ENCODE data around the gene SLC51A.
"Not testable (repeated sequence)": the region's sequence is repeated elsewhere in the genome, so short reads cannot be mapped to it uniquely, and the experiment has no call there.

Gene SLC51A

GRCh38 chr3:196192524-196193051 lies 23.7 kb upstream of the SLC51A start:
- FAIRE-seq (no peak), DNase-seq (ENCODE audit: extremely low spot score, insufficient read length, low read depth) (no peak)

GRCh38 chr3:196193133-196193735 lies 23.1 kb upstream of the SLC51A start:
- no peak for DNase-seq (ENCODE audit: extremely low spot score, insufficient read length, low read depth)
- FAIRE-seq = no peak

DNA sequence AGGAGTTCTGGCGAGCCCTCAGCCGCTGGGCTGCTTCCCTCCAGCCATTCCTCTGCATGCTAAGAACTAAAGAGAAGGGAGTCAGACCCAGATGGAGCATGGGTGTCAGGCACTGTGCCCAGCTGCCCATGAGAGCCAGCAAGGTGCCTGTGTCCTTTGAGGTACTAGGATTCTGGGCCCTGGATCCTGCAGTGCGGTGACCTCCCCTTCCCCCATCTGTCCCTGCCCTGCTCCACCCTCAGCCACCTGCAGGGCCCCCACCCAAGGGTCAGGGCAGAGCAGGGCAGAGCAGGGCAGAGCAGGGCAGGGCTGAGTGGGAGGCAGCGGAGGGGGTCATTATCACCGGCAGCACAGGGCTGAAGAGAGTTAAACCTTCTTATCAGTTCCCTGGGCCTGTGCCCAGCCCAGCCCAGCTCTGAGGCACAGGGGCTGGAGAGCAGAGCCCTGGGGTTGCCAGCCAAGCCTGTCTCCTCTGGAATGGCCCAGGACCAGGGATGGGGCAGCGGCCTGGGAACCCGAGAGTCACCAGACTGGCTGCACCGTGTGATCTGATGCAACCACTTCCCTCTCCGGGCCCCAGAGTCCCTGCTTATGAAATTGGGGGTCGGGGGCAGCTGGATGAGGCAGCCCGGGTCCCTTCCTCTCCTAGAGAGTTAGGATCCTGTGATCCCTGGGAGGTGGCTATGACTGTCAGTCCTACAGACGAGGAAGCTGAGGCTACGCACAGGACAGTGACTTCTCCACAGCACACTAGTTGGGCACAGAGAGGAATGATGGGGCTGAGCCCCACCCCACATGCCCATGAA lies 22.4 kb upstream of the SLC51A start:
- FAIRE-seq = no peak

GRCh38 chr3:196194542-196194915 lies 21.8 kb upstream of the SLC51A start:
- FAIRE-seq (no peak), DNase-seq (ENCODE audit: extremely low spot score, insufficient read length, low read depth) (no peak)

More for the DNA sequence above, 22.4 kb upstream of the SLC51A start:
- DNase-seq (ENCODE audit: extremely low spot score, insufficient read length, low read depth) = no peak

DNA sequence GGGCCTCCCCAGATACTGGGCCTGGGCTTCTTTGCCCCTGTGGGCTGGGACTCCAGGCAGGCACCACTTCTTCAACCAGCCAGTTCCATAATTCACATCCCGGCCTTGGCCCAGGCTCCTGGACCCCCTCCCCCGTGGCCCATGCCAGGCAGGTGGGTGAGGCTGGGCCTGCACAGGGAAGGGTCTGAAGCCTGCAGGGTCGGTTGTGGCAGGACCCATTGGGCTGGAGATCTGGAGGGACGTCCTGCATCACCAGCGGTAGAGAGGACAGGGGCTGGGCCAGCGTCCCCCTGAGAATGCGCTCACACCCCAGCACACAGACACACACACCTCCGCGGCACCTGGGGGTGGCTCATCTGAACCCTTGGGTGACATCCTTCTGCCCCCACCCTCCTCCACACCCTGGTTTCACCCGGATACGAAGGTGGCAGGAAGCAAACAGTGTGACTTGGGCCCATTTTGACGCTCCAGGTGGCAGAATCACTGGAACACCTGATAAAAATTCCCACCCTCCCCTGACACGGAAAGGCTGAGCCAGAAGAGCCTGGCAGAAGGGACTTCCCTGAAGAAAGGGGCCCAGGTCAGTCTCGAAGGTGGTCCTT lies 20.6 kb upstream of the SLC51A start:
- DNase-seq (ENCODE audit: extremely low spot score, insufficient read length, low read depth) (no peak), FAIRE-seq (no peak)

- no peak for FAIRE-seq
- DNase-seq (ENCODE audit: extremely low spot score, insufficient read length, low read depth) = no peak
Measured at GRCh38 chr3:196197524-196197923, 18.8 kb upstream of the SLC51A start.

GRCh38 chr3:196198081-196198675 lies 18.2 kb upstream of the SLC51A start:
- FAIRE-seq (no peak), DNase-seq (ENCODE audit: extremely low spot score, insufficient read length, low read depth) (no peak)

DNA sequence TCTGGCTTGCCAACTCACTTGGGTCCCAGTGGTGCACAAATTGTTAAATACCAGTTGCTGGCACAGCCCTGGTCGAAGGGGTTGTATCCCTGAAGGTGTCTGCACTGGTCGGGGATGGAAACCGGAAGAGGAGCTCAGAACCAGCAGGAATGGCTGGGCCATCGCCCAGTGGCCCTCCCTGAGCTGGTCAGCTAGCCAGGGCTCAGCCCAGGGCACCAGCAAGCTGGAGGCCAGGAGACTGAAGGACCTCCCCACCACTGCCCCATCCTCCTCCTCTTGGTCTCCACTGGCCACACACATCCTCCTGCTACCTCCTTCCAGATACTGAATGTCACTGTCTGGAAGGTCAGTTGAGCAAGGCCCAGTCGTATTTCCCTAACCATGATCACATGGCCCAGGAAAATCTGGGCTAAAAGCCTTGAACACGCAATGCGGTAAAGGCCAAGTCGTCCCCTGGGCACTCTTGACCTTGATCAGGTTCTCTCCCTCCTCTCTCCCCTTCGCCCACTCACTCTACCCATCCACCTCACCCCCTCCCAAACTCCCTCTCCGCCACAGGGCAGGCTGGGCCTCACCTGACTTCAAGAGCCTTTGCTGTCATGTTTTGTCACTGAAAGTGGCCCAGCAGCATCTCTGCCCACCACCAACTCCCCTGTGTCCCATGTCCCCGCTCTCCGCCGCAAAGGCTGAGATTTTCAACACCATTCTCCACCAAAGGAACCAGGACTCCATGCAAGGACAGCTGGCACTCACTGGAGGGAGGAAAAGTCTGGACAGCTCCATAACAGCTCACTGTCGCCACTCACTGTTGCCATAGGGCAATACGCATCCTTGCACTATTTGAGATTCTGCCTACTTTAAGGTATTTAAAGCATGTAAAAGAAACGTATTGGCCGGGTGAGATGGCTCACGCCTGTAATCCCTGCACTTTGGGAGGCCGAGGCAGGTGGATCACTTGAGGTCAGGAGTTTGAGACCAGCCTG lies 17.3 kb upstream of the SLC51A start:
- no peak for DNase-seq (ENCODE audit: extremely low spot score, insufficient read length, low read depth)
- no peak for FAIRE-seq

DNA sequence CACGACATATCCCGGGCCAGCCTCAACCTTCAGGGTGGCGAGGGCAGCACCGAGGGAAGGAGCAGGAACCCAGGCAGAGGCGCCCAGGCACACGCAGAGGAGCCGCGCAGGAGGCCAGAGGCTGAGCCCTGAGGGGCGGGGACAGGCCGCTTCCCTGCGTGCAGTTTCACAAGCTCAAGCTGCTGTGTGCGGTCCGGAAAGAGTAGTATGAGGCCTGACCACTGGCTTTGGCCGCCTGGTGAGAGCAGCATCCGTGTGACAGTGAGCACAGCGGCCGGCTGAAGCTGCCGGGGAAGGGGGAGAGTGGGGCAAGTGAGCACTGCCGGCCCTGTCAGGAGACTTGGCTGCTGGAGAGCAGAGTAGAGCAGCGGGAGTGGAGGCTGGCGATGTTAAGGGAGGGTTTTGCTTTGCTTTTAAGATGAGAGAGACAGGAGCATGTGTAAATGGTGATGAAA lies 13.8 kb upstream of the SLC51A start:
- DNase-seq (ENCODE audit: extremely low spot score, insufficient read length, low read depth) (no peak), FAIRE-seq (no peak)

DNA sequence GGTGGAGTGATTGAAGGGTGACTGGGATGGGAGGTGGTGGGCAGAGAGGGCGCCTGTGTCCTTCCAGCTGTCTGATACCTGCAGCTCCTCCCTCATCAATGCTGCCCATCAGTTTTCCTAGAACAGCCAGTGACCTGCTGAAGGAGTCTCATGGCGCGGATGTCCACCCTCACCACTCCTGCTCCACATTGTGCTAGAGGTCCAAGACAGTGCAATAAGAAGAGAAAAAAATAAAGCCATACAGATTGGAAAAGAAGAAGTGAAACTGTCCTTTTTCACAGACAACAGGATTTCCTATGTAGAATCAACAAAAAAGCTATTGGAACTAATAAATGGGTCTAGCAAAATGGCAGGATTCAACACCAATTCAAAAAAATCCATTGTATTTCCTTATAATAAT lies 12.5 kb upstream of the SLC51A start:
- FAIRE-seq (no peak), DNase-seq (ENCODE audit: extremely low spot score, insufficient read length, low read depth) (no peak)

- not testable (repeated sequence) for FAIRE-seq; DNase-seq (ENCODE audit: extremely low spot score, insufficient read length, low read depth)
Measured at GRCh38 chr3:196205442-196206205, 10.7 kb upstream of the SLC51A start.

GRCh38 chr3:196207159-196207832 lies 9.0 kb upstream of the SLC51A start:
- FAIRE-seq (no peak), DNase-seq (ENCODE audit: extremely low spot score, insufficient read length, low read depth) (no peak)

DNA sequence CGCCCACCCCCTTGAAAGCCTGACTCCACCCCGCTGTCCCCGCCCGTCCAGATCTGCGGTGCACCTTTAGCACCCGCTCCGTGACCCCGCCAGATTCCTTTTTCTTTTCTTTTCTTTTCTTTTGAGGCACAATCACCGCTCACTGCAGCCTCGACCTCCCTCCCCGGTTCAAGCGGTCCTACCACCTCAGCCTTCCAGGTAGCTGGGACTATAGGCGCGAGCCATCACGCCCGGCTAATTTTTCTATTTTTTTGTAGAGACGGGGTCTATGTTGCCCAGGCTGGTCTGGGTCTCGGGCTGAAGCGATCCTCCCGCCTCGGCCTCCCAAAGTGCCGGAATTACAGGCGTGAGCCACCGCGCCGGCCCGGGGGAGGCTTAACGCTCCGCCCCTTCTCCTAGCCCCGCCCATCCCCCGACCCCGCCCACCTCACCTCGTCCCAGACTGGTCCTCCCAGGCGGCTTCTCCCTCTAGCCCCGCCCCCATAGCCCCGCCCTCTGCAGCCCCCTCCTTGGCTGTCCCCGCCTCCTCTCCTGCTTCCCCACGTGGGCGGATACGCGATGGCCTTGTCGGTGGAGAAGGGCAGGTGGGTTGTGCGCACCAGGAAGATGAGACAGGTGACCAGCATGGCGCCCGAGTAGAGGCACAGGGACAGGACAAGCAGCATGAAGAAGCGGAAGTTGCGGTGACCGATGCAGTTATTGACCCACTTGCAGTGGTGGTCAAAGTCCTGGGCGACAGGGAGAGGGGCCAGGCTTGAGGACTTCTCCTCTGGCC lies 8.3 kb upstream of the SLC51A start:
- FAIRE-seq (no peak), DNase-seq (ENCODE audit: extremely low spot score, insufficient read length, low read depth) (no peak)

GRCh38 chr3:196208942-196209695 lies 7.2 kb upstream of the SLC51A start:
- DNase-seq (ENCODE audit: extremely low spot score, insufficient read length, low read depth) (no peak), FAIRE-seq (no peak)

DNA sequence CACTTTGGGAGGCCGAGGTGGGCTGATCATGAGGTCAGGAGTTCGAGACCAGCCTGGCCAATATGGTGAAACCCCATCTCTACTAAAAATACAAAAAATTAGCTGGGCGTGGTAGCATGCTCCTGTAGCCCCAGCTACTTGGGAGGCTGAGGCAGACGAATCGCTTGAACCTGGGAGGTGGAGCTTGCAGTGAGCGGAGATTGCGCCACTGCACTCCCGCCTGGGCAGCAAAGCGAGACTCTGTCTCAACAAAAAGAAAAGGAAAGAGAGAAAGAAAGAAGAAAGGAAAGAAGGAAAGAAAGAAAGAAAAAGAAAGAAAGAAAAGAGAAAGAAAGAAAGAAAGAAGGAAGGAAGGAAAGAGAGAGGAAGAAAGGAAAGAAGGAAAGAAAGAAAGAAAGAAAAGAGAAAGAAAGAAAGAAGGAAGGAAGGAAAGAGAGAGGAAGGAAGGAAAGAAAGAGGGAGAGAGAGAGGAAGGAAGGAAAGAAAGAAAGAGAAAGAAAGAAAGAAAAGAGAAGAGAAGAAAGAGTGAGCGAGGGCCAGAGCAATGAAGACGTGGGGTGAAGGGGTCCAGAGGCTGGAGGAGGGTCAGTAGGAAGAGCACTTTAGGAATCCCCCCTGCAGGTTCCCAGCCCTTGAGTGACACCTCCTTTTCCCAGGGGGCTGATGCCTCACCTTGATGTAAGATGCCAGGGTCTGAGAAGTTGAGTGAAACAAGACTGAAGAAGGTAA lies 6.2 kb upstream of the SLC51A start:
- DNase-seq (ENCODE audit: extremely low spot score, insufficient read length, low read depth); FAIRE-seq: not testable (repeated sequence)
